ENCODE measurements around the gene TSPAN31. TPM values are rescaled to one million over a fixed set of nuclear protein-coding genes. Genes with fewer than 3 reads are reported as not detected.

The TSPAN31 gene
- total and polyA plus RNA-seq, 9 of the 15 experiments (the other 6 are each of a cell fraction or from before 2014, with no cell fraction given), result 11.3 to 26.4 (median 14.3) TPM

GRCh38 chr12:57775044-57775443, 30.2 kb downstream of the TSPAN31 start (continued):
- no peak for TF ChIP-seq THAP12 (CRISPR knock-in tag; IDR thresholded peaks at IDR 0.05)

GRCh38 chr12:57775563-57776246, 30.9 kb downstream of the TSPAN31 start:
- no peak for ATAC-seq
- TF ChIP-seq CTCF (IDR thresholded peaks at IDR 0.05 in 2 of 3, conservative IDR thresholded peaks at IDR 0.05 in 1 of 3; ENCODE audit: insufficient read depth in 2 of 3, low read depth in 1 of 3, low read length in 3 of 3) (peak; percentile 19 to 41 (median 37); a peak in 3 of 6 replicates), POLR3G (IDR thresholded peaks at IDR 0.05; ENCODE audit: extremely low read depth, insufficient read length, insufficient replicate concordance) (no peak)
- no peaks in the 10 kb centered on the region for H3K9me1 ChIP-seq (ENCODE audit: control insufficient read depth, insufficient read depth, low read length)
- peak; percentile 23 for FAIRE-seq
- H3K4me1 ChIP-seq (replicated peaks in 1 of 2; ENCODE audit: control insufficient read depth in 2 of 2, insufficient read depth in 2 of 2, low read length in 2 of 2), result peaks cover 11 to 22% of the 10 kb centered on the region in 2 experiments
- H3K9ac ChIP-seq (ENCODE audit: insufficient read depth in 1 of 2, low read depth in 2 of 2, low read length in 2 of 2), result no peak overlapping the region
- DNase-seq (ENCODE audit: extremely low read depth in 1 of 4, low spot score in 3 of 4), result peak in 1 of 4 experiments; percentile 38
- H3K4me3 ChIP-seq, result no peak overlapping the region
- intact Hi-C loops (cut with micrococcal nuclease) (no loop called here), in situ Hi-C loops (cut with MboI) (no loop called here)
- H3K9me3 ChIP-seq (replicated peaks; ENCODE audit: control insufficient read depth, insufficient read depth, low read depth, low read length), result no peaks in the 10 kb centered on the region
- CTCF ChIA-PET (ENCODE audit: low intra/inter-chr PET ratio), result interaction anchor here (1.1 kb wide), 1 partner anchor 317 kb away, joined by 3 read pairs; no protein-coding TSS in a partner anchor
- H3K4me2 ChIP-seq (ENCODE audit: insufficient read depth, low read length), result no peak overlapping the region
- no peaks in the 10 kb centered on the region for H3K27me3 ChIP-seq (ENCODE audit: control insufficient read depth in 2 of 2, insufficient read depth in 2 of 2, low read length in 2 of 2)
- no peaks in the 10 kb centered on the region for H4K20me1 ChIP-seq (replicated peaks; ENCODE audit: control insufficient read depth, insufficient read depth, low read length)
- peaks cover 23% of the 10 kb centered on the region for H3K79me2 ChIP-seq (ENCODE audit: control insufficient read depth, insufficient read depth, low read length)
- no peak overlapping the region for H3K27ac ChIP-seq (ENCODE audit: extremely low read depth, low read depth, low read length)
- POLR2A ChIA-PET, result interaction anchor here (0.8 kb wide), 2 partner anchors 22 to 34 kb away, joined by 3 to 4 read pairs; no protein-coding TSS in a partner anchor
- peaks cover 23% of the 10 kb centered on the region for H3K36me3 ChIP-seq (ENCODE audit: control insufficient read depth, insufficient read depth, low read length)
- no peak overlapping the region for H2AFZ ChIP-seq (ENCODE audit: low read depth, low read length)
- 74% methylated on average over 4 of the region's 4 CpGs for WGBS (ENCODE audit: insufficient coverage, low coverage, missing lambda C conversion rate)
- BruUV-seq (replicated peaks), result no TSS peak

All from K562 (cell line).